Ammon's horn (tissue), 1 donor: Measurements from ENCODE around the gene XYLT1.

Experiments used
- DNase-seq: peaks from one replicate; pipeline ENCODE4 v3.0.0-alpha.2; 2016; ENCODE audit warnings: low spot score

XYLT1 gene

GRCh38 chr16:17374668-17375255 lies 96.0 kb downstream of the XYLT1 start:
- DNase-seq, result no peak

DNA sequence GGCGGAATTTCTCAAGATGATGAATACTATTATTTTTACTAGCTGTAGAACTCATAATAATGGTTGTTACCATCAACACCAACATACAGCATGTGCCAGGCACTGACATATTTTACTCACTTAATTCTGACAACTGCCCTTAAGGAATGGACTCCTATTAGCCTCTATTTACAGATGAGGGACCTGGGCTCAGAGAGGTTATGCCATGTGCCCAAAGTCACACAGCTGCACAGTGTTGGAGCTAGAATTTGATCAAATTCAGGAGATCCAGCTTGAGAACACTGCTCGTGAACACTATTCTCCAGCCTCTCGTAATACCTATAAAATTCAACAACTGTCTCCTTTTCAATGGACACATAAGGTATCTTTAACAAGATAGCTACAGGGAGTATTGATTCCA lies 97.2 kb downstream of the XYLT1 start:
- DNase-seq, result no peak

DNA sequence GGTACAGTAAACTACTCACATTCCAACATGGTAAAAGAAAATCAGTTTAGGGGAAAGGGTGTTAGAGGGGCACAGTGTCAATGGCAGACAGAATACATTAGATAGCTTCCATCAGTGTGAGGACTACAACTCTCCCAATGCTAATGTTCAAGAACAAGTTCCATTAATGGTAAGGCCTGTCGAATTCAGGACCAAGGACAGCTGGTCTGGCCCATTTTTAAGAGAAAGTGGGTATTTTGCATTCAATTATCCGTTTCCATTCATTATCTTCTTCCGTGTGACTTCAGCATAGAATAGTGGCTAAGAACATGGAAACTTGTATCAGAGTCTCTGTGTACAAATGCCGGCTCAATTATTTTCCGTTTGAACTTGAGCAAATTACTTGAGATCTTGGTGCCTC lies 98.4 kb downstream of the XYLT1 start:
- no peak for DNase-seq

DNA sequence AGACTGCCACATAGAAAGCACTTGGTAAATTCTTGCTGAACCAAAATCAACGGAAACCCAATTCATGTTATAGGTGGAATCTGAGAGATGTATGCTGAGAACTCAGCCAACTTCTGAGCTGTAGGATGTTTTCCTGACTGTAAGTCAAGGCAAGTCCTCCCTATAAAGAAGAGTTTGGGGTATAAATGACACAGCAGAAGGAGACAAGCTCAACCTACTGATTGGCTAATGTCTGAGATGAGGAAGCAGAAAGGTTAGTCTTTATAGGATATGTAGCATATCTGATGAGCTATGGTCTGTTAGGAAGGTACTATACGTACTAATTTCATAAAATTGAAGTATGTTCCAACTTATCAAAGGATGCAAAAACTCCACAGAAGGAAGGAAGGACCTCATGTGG lies 99.5 kb downstream of the XYLT1 start:
- no peak for DNase-seq

DNA sequence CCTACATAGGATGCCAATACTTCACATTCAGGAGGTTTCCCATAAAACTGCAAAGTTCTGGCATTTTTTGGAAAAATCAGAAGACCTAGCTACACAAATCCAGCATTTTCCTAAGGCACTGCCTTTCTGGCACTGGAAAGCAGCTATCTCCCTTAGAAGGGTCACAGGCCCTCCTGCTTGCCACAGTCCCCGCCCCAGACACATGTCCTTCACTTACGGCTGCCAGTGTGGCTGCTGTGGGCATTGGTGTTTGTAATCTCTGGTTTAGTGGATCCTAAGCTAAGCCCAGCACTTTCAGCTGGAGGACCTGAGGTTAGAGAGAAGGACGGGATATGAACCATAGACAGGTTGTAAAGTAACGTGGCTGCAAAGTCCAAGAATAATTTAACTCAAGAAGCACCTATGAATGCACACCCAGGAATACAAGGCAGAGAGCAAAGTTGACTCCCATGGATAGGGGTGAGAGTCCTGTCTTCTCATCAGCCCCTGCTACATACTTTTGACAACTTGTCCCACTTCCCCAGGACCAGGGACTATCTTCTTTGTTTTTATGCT lies 100.0 kb downstream of the XYLT1 start:
- no peak for DNase-seq

- DNase-seq, result no peak
Measured at GRCh38 chr16:17370223-17370707, 100.5 kb downstream of the XYLT1 start.

DNA sequence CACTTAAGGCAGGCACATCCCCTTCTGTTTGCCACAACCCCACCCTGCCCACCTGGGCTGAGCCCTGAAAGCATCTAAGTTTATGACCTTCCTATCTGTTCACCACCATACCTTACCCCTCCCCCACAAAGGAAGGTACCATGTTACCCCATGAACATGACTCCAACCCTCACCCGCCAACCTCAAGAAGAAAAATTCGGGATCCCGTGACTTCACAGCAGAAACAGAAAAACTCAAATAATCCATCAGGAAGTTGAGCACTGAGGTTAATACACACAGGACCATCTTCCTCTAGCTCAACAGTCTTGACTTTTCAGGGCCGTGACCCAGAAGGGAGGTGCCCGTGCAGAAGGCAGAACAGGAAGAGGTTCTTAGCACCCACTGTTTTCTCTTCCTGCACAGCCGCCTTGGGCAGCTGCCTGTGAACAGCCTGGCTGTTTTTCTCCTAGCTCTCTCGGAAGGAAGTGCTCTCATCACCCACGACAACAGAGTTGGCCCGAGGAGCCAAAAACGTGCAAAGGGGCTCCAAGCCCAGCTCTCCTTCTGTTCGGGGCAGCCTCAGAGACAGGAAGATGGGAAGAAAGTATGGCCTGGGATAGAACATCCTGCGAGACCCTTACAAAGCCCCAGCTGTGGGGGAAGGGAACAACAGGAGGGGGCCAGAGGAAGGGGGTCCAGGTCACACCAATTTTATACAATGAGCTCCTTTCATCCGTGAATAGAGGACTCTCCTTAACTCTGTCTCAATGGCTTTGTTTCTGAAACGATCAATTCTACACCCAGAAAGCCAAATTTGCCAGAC lies 101.1 kb downstream of the XYLT1 start:
- DNase-seq, result peak; percentile 75

DNA sequence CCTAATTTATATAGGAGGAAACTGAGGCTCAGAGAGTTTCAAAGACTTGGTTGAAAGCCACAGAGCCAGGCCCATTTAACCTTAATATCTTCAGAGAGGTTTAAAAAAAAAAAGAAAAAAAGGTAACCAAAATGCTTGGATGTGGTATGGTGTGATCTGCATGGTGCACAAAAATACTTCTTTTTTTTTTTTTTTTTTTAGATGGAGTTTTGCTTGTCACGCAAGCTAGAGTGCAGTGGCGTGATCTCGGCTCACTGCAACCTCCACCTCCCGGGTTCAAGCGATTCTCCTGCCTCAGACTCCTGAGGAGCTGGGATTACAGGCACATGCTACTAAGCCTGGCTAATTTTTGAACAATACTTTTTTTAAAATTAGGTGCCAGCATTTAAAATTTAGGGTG lies 101.8 kb downstream of the XYLT1 start:
- no peak for DNase-seq

DNA sequence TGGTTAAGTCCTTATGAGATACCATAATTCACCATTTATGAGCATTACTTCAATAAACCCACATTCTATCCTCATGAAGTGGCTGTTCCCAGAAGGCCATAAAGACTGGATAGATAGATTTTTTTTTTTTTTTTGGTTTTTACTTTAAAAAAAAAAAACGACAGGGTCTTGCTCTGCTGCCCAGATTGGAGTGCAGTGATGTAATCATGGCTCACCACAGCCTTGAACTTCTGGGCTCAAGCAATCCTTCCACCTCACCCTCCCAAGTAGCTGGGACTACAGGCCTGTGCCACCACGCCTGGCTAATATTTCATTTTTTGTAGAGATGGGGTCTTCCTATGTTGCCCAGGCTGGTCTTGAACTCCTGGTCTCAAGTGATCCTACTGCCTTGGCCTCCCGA lies 102.3 kb downstream of the XYLT1 start:
- no peak for DNase-seq

DNA sequence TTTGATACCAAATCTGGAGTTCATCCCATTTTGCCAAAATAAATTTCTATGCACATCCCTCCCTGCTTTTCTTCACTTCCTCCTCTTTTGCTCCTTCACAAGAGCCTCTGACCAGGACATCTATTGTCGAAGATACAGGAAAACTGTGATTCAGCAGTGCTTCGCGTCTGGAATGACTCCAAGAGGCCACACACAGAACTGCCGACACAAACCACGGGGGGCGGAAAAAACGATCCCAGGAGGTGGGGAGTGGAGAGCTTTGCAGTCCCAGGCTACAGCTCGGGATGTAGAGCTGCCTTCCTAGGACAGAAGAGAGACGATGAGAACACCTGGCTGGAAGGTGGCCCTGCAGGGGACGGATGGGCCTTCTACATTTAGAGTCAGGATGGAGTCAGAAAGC lies 102.8 kb downstream of the XYLT1 start:
- DNase-seq, result no peak

DNA sequence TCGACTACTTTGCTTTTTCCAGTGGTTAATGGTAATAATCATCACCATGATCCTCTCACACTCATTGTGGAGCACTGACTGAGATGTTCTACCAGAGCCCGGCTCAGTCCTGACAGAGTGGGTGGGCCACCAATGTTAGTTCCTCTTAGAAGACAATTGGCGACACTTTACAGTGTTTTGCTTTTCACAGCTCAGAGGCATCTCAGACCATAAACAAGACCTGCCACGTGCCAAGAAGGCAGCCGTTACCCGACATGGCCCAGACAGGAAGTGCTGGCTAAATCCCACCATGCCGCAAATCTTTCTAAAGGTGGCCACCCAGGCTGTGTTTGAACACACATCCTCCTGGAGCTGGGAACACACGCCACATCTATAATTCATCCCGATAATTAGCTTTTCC lies 103.7 kb downstream of the XYLT1 start:
- DNase-seq, result no peak

GRCh38 chr16:17366299-17366961 lies 104.3 kb downstream of the XYLT1 start:
- DNase-seq, result no peak

DNA sequence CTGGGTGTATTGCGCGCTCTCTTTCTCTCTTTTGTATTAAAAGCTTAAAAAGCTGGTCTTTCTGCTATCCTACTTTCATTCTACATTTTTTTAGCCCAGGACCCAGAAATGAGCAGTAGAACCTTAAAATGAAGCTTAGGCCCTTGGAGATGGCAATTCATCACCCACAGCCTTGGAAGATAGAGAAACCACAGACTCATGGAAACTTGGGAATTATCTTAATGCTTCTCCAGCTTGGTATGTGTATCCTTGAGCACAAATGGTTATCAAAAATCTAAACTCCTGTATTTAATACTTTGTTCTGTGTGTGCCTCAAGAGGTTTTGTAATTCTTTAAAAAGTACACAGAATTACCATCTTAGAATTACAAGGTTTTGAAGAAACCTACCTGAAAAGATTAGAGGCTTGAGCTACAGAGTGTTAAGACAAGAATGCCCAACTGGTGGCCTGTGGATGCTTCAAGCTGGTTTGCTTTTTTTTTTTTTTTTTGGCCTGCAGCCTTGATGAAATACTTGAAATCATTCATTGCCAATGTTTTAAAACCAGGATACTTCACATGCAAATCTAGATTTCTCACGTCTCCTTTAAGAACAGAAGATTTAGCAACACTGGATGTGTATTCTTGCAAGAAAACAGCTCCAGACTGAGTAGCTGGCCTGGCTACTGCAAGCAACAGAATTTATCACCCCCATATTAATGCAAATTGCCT lies 105.0 kb downstream of the XYLT1 start:
- no peak for DNase-seq

GRCh38 chr16:17365211-17365541 lies 105.6 kb downstream of the XYLT1 start:
- no peak for DNase-seq

GRCh38 chr16:17364319-17365210 lies 106.2 kb downstream of the XYLT1 start:
- no peak for DNase-seq

- DNase-seq, result no peak
Measured at GRCh38 chr16:17362946-17363345, 107.8 kb downstream of the XYLT1 start.

DNA sequence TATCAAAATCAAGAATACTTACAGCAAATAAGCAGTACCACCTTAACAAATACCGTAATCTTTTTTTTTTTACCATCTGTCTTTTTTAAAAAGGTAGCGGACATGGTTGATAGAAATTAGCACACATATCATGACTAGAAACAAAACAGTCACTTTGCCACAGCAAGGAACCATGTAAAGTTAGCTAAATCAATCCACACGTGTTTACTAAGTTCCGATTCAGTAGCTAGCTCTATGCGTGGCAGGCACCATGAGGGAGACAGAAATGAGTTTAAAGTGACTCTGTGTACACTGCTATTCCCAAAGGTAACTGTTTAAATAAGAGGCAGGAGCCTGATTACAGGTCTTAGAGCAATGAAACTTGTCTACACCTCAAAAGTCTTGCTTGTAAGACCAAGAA lies 108.6 kb downstream of the XYLT1 start:
- DNase-seq, result no peak

GRCh38 chr16:17360693-17361122 lies 110.1 kb downstream of the XYLT1 start:
- no peak for DNase-seq

- peak; percentile 68 for DNase-seq
Measured at GRCh38 chr16:17359788-17360390, 110.9 kb downstream of the XYLT1 start.

DNA sequence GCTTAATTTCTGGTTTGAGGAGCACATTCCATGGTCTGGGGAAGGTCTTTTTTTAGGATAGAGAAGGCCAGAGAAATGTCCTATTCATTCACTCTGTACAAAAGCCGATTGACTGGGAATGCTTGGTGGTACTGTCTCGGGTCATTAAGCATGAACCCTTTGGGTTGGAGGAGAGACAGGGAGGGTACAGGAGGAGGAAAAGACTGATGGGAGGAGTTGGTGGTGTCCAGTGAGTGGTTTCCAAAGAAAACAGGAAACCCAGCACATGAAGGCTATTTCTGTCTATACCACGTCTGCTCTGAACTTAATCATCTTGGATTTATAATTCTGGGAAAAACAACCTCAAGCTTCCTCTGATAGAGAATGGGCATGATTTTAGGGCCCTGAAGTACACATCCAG lies 111.9 kb downstream of the XYLT1 start:
- DNase-seq, result no peak

DNA sequence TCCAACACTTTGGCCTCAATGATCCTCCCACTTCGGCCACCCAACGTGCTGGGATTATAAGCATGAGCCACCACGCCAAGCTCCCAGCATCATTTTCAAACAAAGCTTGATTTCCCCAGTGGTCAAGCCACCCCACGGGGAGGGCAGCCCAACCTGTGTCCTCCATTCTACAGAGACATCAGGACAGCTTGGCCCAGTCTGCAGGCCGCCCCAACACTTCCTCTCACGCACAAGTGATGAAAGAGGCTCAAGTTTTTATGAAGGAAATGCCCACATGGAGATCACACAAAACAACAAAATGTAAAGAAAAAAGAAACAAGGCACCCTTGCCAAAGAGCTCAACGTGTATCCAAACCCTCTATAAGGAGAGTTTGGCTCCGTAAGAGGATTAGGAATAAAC lies 112.4 kb downstream of the XYLT1 start:
- no peak for DNase-seq
